HepG2 (cell line): Measurements from ENCODE around the gene CAMK2D. TPM values are rescaled to one million over a fixed set of nuclear protein-coding genes. Genes with fewer than 3 reads are reported as not detected.

Experiments
- AKNA ChIP-seq: sonication (generic); formaldehyde crosslinking; IDR thresholded peaks from 2 replicates; pipeline ENCODE4 v1.4.0; 2020; ENCODE audit warnings: missing genetic modification reagents, borderline replicate concordance
- ARID4A ChIP-seq: sonication (generic); formaldehyde crosslinking; IDR thresholded peaks from 2 replicates; pipeline ENCODE4 v1.5.0; 2020; ENCODE audit warnings: mild to moderate bottlenecking, missing genetic modification reagents, borderline replicate concordance
- GMEB2 ChIP-seq: IDR thresholded peaks from 2 replicates; pipeline ENCODE4 v1.6.1; 2016; ENCODE audit warnings: missing biosample characterization, missing genetic modification reagents, low read depth
- HNRNPK ChIP-seq: fragments of 200-400 bp; formaldehyde crosslinking; IDR thresholded peaks from 2 replicates; pipeline ENCODE4 v1.6.1; 2018; ENCODE audit warnings: low read length, low read depth, moderate library complexity, mild to moderate bottlenecking; ENCODE audit not compliant: poor library complexity, severe bottlenecking
- MLLT10 ChIP-seq: sonication (generic); formaldehyde crosslinking; IDR thresholded peaks from 2 replicates; pipeline ENCODE4 v1.4.0; 2020; ENCODE audit warnings: missing genetic modification reagents
- SIN3A ChIP-seq: IDR thresholded peaks from 2 replicates; pipeline ENCODE4 v1.6.1; 2011; ENCODE audit warnings: low read depth, mild to moderate bottlenecking, control low read depth, low read length, borderline replicate concordance
- ZNF326 ChIP-seq: sonication (generic); formaldehyde crosslinking; IDR thresholded peaks from 2 replicates; pipeline ENCODE4 v1.4.0; 2020; ENCODE audit warnings: missing genetic modification reagents, borderline replicate concordance
- ZNF740 ChIP-seq: sonication (generic); formaldehyde crosslinking; IDR thresholded peaks from 2 replicates; pipeline ENCODE4 v1.4.0; 2020; ENCODE audit warnings: missing genetic modification reagents
- polyA plus RNA-seq, 8 experiments: library from polyadenylated mRNA; depleted of rRNA in 3 of 8; stranded (reverse) in 7 of 8; unstranded in 1 of 8; fragments of >200 nt; fragmentation: Illumina TruSeq in 4 of 8; extraction: Trizol in 4 of 8; gene quantifications; 2 replicates each; pipeline versions ENCODE4 v1.2.1 to v1.2.3, GENCODE V29; 2011 to 2016; ENCODE audit warnings: low read depth in 4 of 8, missing spikeins in 1 of 8, mixed read lengths in 1 of 8; ENCODE audit not compliant: insufficient read depth in 1 of 8
- total RNA-seq, 5 experiments: library from RNA; depleted of rRNA; stranded (reverse); fragments of >200 nt; fragmentation: Illumina TruSeq; extraction: Trizol; gene quantifications; 2 replicates each; pipeline ENCODE4 v1.2.3, GENCODE V29; 2016; ENCODE audit warnings: low read depth in 1 of 5

Gene CAMK2D
- total and polyA plus RNA-seq, 2 of the 13 experiments (the other 11 are each of a cell fraction or from before 2014, with no cell fraction given), result 18.0 to 65.4 TPM

- TF ChIP-seq AKNA (CRISPR knock-in tag) (no peak), MLLT10 (no peak), HNRNPK (no peak), GMEB2 (CRISPR knock-in tag) (no peak), ZNF740 (no peak), SIN3A (no peak), ARID4A (CRISPR knock-in tag) (no peak), ZNF326 (no peak)
Observed at GRCh38 chr4:113694008-113694407, 67.5 kb downstream of the CAMK2D start (continued).
